SH-SY5Y (cell line): ENCODE measurements around the gene NOXA1.

Source experiments
- GATA2 ChIP-seq: IDR thresholded peaks from 2 replicates; pipeline ENCODE4 v1.6.1; 2011; ENCODE audit warnings: mild to moderate bottlenecking, low read depth, low read length
- GATA3 ChIP-seq: IDR thresholded peaks from 2 replicates; pipeline ENCODE4 v1.6.1; 2011; ENCODE audit warnings: low read depth, mild to moderate bottlenecking, low read length, moderate library complexity

DNA sequence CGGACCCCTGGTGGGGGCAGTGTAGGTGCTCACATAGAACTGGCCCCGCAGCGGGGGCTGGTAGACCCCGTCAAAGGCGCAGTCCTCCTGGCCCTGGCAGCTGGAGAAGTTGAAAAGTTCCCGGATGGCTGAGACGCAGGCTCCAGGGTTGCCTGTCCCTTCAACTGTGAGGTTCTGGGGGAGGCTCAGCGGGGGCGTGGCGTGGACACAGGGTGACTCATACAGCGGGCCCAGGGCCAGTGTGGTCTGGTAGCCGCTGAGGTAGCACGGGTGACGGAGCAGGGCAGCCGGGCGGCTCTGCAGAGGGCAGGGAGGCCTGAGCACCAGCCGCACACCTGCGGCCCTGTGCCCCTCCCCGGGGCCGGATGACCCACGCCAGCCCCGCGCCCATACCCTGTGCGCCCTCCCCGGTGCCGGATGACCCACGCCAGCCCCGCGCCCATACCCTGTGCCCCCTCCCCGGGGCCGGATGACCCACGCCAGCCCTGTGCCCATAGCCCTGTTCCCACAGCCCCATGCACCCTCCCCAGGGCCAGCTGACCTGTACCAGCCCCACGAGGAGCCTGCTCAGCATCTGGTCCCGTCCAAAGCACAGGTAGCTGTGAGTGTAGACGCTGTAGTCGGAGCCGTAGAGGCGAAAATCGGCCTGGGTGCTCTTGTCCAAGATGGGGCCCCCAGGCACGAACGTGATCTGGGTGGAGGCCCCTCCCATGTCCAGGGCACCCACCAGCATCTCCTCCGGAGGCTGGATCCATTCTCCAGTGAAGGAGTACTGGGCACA is 13.0 kb downstream of the NOXA1 start:
- TF ChIP-seq GATA2, result no peak
- TF ChIP-seq GATA3, result no peak
